Stromal cell of bone marrow (primary cell): ENCODE measurements around the gene GPR31.

Experiments used
- DNase-seq: peaks from one replicate; pipeline ENCODE4 v3.0.0-alpha.2; 2012; ENCODE audit warnings: low read depth

GPR31 gene

GRCh38 chr6:167139761-167140160, 18.0 kb downstream of the GPR31 start:
- DNase-seq, result no peak

GRCh38 chr6:167137881-167138280, 19.9 kb downstream of the GPR31 start:
- DNase-seq, result no peak

GRCh38 chr6:167137081-167137480, 20.7 kb downstream of the GPR31 start:
- DNase-seq, result no peak

GRCh38 chr6:167136376-167136775, 21.4 kb downstream of the GPR31 start:
- DNase-seq, result no peak

GRCh38 chr6:167134448-167135328, 23.1 kb downstream of the GPR31 start:
- no peak for DNase-seq

- DNase-seq, result no peak
Observed at GRCh38 chr6:167130712-167131684, 26.8 kb downstream of the GPR31 start.

GRCh38 chr6:167130008-167130677, 27.6 kb downstream of the GPR31 start:
- no peak for DNase-seq

GRCh38 chr6:167129562-167129961, 28.2 kb downstream of the GPR31 start:
- DNase-seq, result no peak

GRCh38 chr6:167129159-167129558, 28.6 kb downstream of the GPR31 start:
- no peak for DNase-seq

GRCh38 chr6:167127785-167128531, 29.8 kb downstream of the GPR31 start:
- DNase-seq, result no peak

- DNase-seq, result no peak
Observed at GRCh38 chr6:167125855-167126349, 31.9 kb downstream of the GPR31 start.

GRCh38 chr6:167125410-167125809, 32.4 kb downstream of the GPR31 start:
- DNase-seq, result no peak

GRCh38 chr6:167124753-167125152, 33.0 kb downstream of the GPR31 start:
- no peak for DNase-seq

- no peak for DNase-seq
Observed at GRCh38 chr6:167122827-167123657, 34.7 kb downstream of the GPR31 start, which contains the start of gene CCR6. CCR6 (plus strand) TSS chr6:167123096; CDS start chr6:167136135, 13,039 bp downstream.

GRCh38 chr6:167122041-167122826, 35.5 kb downstream of the GPR31 start:
- DNase-seq, result no peak

GRCh38 chr6:167121335-167121841, 36.4 kb downstream of the GPR31 start:
- DNase-seq, result no peak

- DNase-seq, result no peak
Observed at GRCh38 chr6:167120583-167120903, 37.2 kb downstream of the GPR31 start.

- no peak for DNase-seq
Observed at GRCh38 chr6:167119670-167120582, 37.9 kb downstream of the GPR31 start.
